ENCODE measurements around the gene CFLAR.
A peak's percentile ranks its signal among the peaks of the same experiment; 100 is the strongest.
"Not testable (repeated sequence)": the region's sequence is repeated elsewhere in the genome, so short reads cannot be mapped to it uniquely, and the experiment has no call there.

The CFLAR gene

GRCh38 chr2:201149064-201149820, 33.3 kb downstream of the CFLAR start:
- peak; percentile 92 for DNase-seq

- DNase-seq, result peak; percentile 65
Measured at GRCh38 chr2:201149821-201150165, 33.8 kb downstream of the CFLAR start.

- DNase-seq, result no peak
Measured at GRCh38 chr2:201150454-201151020, 34.6 kb downstream of the CFLAR start.

- DNase-seq, result peak; percentile 95
Measured at GRCh38 chr2:201151127-201151981, 35.4 kb downstream of the CFLAR start.

GRCh38 chr2:201152517-201152916, 36.6 kb downstream of the CFLAR start:
- no peak for DNase-seq

GRCh38 chr2:201152999-201153815, 37.2 kb downstream of the CFLAR start:
- DNase-seq, result no peak

GRCh38 chr2:201154615-201155399, 38.8 kb downstream of the CFLAR start:
- DNase-seq, result no peak

GRCh38 chr2:201156036-201156435, 40.1 kb downstream of the CFLAR start:
- DNase-seq, result no peak

- DNase-seq, result no peak
Measured at GRCh38 chr2:201156640-201157039, 40.7 kb downstream of the CFLAR start.

- no peak for DNase-seq
Measured at GRCh38 chr2:201157694-201158093, 41.7 kb downstream of the CFLAR start.

- peak; percentile 77 for DNase-seq
Measured at GRCh38 chr2:201158111-201158929, 42.4 kb downstream of the CFLAR start.

- DNase-seq, result no peak
Measured at GRCh38 chr2:201164166-201164565, 48.2 kb downstream of the CFLAR start.

GRCh38 chr2:201167546-201167945, 51.6 kb downstream of the CFLAR start:
- no peak for DNase-seq

GRCh38 chr2:201168496-201168895, 52.5 kb downstream of the CFLAR start:
- DNase-seq, result not testable (repeated sequence)

- DNase-seq, result no peak
Measured at GRCh38 chr2:201171259-201171814, 55.4 kb downstream of the CFLAR start.

- no peak for DNase-seq
Measured at GRCh38 chr2:201172279-201172678, 56.3 kb downstream of the CFLAR start.

- DNase-seq, result no peak
Measured at GRCh38 chr2:201174687-201175086, 58.7 kb downstream of the CFLAR start.

- no peak for DNase-seq
Measured at GRCh38 chr2:201176081-201176481, 60.1 kb downstream of the CFLAR start.

- no peak for DNase-seq
Measured at GRCh38 chr2:201180010-201180409, 64.0 kb downstream of the CFLAR start.

- DNase-seq, result peak; percentile 31
Measured at GRCh38 chr2:201182650-201183364, 66.8 kb downstream of the CFLAR start, which contains the start of gene CASP10. CASP10 (plus strand) TSS chr2:201183141; CDS start chr2:201185778, 2,637 bp downstream.

Data from fibroblast of skin of right biceps (primary cell).